Liver (tissue), 3 donors: Measurements from ENCODE around the gene ATF5.

Experiments
- CTCF ChIP-seq: fragments of 150-350 bp; IDR thresholded peaks from 2 replicates; pipeline ENCODE4 v1.5.1; 2017; ENCODE audit warnings: improper control_type of control experiment, low read depth, low read length; ENCODE audit not compliant: missing input control
- HNF4G ChIP-seq: IDR thresholded peaks from 2 replicates; pipeline ENCODE4 v1.6.1; 2016; ENCODE audit warnings: antibody characterized with exemption
- JUND ChIP-seq, 2 donors: IDR thresholded peaks; 2 replicates each; pipeline ENCODE4 v1.6.1; 2016; ENCODE audit warnings: antibody characterized with exemption in 2 of 2
- MAX ChIP-seq: IDR thresholded peaks from 2 replicates; pipeline ENCODE4 v1.6.1; 2016; ENCODE audit warnings: antibody characterized with exemption
- RAD21 ChIP-seq, 2 donors: IDR thresholded peaks; 2 replicates each; pipeline ENCODE4 v1.6.1; 2016; ENCODE audit warnings: antibody characterized with exemption in 2 of 2, mild to moderate bottlenecking in 2 of 2
- TAF1 ChIP-seq: conservative IDR thresholded peaks from 2 replicates; pipeline ENCODE4 v1.6.1; 2016; ENCODE audit warnings: antibody characterized with exemption, mild to moderate bottlenecking
- TF ChIP-seq, protein P1 (sequence below): IDR thresholded peaks from 2 replicates; pipeline ENCODE4 v1.6.1; 2016; ENCODE audit warnings: antibody characterized with exemption, mild to moderate bottlenecking
- TF ChIP-seq, protein P2 (sequence below): IDR thresholded peaks from 2 replicates; pipeline ENCODE4 v1.6.1; 2016; ENCODE audit warnings: antibody characterized with exemption
- donor health status: healthy.
- donor health status: healthy.

GRCh38 chr19:49957262-49957915 lies 28.4 kb downstream of the ATF5 start:
- TF ChIP-seq CTCF (no peak), HNF4G (no peak), JUND (IDR thresholded peaks at IDR 0.05) (no peak), RAD21 (IDR thresholded peaks at IDR 0.05) (no peak), MAX (no peak), TAF1 (no peak)
- TF ChIP-seq, protein P1, sequence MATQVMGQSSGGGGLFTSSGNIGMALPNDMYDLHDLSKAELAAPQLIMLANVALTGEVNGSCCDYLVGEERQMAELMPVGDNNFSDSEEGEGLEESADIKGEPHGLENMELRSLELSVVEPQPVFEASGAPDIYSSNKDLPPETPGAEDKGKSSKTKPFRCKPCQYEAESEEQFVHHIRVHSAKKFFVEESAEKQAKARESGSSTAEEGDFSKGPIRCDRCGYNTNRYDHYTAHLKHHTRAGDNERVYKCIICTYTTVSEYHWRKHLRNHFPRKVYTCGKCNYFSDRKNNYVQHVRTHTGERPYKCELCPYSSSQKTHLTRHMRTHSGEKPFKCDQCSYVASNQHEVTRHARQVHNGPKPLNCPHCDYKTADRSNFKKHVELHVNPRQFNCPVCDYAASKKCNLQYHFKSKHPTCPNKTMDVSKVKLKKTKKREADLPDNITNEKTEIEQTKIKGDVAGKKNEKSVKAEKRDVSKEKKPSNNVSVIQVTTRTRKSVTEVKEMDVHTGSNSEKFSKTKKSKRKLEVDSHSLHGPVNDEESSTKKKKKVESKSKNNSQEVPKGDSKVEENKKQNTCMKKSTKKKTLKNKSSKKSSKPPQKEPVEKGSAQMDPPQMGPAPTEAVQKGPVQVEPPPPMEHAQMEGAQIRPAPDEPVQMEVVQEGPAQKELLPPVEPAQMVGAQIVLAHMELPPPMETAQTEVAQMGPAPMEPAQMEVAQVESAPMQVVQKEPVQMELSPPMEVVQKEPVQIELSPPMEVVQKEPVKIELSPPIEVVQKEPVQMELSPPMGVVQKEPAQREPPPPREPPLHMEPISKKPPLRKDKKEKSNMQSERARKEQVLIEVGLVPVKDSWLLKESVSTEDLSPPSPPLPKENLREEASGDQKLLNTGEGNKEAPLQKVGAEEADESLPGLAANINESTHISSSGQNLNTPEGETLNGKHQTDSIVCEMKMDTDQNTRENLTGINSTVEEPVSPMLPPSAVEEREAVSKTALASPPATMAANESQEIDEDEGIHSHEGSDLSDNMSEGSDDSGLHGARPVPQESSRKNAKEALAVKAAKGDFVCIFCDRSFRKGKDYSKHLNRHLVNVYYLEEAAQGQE: no peak
- TF ChIP-seq, protein P2, sequence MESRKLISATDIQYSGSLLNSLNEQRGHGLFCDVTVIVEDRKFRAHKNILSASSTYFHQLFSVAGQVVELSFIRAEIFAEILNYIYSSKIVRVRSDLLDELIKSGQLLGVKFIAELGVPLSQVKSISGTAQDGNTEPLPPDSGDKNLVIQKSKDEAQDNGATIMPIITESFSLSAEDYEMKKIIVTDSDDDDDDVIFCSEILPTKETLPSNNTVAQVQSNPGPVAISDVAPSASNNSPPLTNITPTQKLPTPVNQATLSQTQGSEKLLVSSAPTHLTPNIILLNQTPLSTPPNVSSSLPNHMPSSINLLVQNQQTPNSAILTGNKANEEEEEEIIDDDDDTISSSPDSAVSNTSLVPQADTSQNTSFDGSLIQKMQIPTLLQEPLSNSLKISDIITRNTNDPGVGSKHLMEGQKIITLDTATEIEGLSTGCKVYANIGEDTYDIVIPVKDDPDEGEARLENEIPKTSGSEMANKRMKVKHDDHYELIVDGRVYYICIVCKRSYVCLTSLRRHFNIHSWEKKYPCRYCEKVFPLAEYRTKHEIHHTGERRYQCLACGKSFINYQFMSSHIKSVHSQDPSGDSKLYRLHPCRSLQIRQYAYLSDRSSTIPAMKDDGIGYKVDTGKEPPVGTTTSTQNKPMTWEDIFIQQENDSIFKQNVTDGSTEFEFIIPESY: no peak
